ENCODE data around the gene MCM7.
"Not testable (repeated sequence)": the region's sequence is repeated elsewhere in the genome, so short reads cannot be mapped to it uniquely, and the experiment has no call there.

The MCM7 gene

GRCh38 chr7:100101016-100101862 is at the start of gene MCM7, which contains the start of gene AP4M1:
Gene MCM7, minus strand, starts transcription at chr7:100101397. Its CDS starts 103 bp downstream, at chr7:100101294.
Gene AP4M1, plus strand, starts transcription at chr7:100101643. Its CDS starts 72 bp downstream, at chr7:100101715.
- H3K4me3 ChIP-seq (ENCODE audit: low read length): peak within 1 kb of the TSS; percentile 88
- no peak for TF ChIP-seq ZNF274 (IDR thresholded peaks at IDR 0.05; ENCODE audit: low read depth, low read length)

GRCh38 chr7:100148559-100149328 is 47.5 kb upstream of the MCM7 start, which contains the start of gene LAMTOR4:
Gene LAMTOR4, plus strand, starts transcription at chr7:100148918. Its CDS starts 55 bp downstream, at chr7:100148973.
- peak within 1 kb of the TSS; percentile 82 for H3K4me3 ChIP-seq (ENCODE audit: low read length)
- TF ChIP-seq ZNF274 (IDR thresholded peaks at IDR 0.05; ENCODE audit: low read depth, low read length): no peak

GRCh38 chr7:100148225-100148558 is 47.0 kb upstream of the MCM7 start:
- H3K4me3 ChIP-seq (ENCODE audit: low read length): peak overlapping the region; percentile 17; the same call in 1 of the 2 replicates

GRCh38 chr7:100147278-100147677 is 46.1 kb upstream of the MCM7 start:
- no peak for TF ChIP-seq ZNF274 (IDR thresholded peaks at IDR 0.05; ENCODE audit: low read depth, low read length)
- H3K4me3 ChIP-seq (ENCODE audit: low read length): no peak overlapping the region

More at GRCh38 chr7:100148225-100148558, 47.0 kb upstream of the MCM7 start:
- TF ChIP-seq ZNF274 (IDR thresholded peaks at IDR 0.05; ENCODE audit: low read depth, low read length): no peak

GRCh38 chr7:100146350-100146749 is 45.2 kb upstream of the MCM7 start:
- H3K4me3 ChIP-seq (ENCODE audit: low read length): not testable (repeated sequence)

GRCh38 chr7:100142461-100142860 is 41.3 kb upstream of the MCM7 start:
- TF ChIP-seq ZNF274 (IDR thresholded peaks at IDR 0.05; ENCODE audit: low read depth, low read length): no peak
- no peak overlapping the region for H3K4me3 ChIP-seq (ENCODE audit: low read length)

- no peak for TF ChIP-seq ZNF274 (IDR thresholded peaks at IDR 0.05; ENCODE audit: low read depth, low read length)
- H3K4me3 ChIP-seq (ENCODE audit: low read length): no peak overlapping the region
These were observed 40.4 kb upstream of the MCM7 start for GRCh38 chr7:100141555-100141949.

- H3K4me3 ChIP-seq (ENCODE audit: low read length): no peak overlapping the region
- no peak for TF ChIP-seq ZNF274 (IDR thresholded peaks at IDR 0.05; ENCODE audit: low read depth, low read length)
These were observed 36.9 kb upstream of the MCM7 start for GRCh38 chr7:100137851-100138760.

GRCh38 chr7:100132697-100133151 is 31.5 kb upstream of the MCM7 start:
- no peak for TF ChIP-seq ZNF274 (IDR thresholded peaks at IDR 0.05; ENCODE audit: low read depth, low read length)
- H3K4me3 ChIP-seq (ENCODE audit: low read length): no peak overlapping the region

GRCh38 chr7:100132126-100132525 is 30.9 kb upstream of the MCM7 start:
- TF ChIP-seq ZNF274 (IDR thresholded peaks at IDR 0.05; ENCODE audit: low read depth, low read length): no peak
- no peak overlapping the region for H3K4me3 ChIP-seq (ENCODE audit: low read length)

GRCh38 chr7:100130608-100131453 is 29.6 kb upstream of the MCM7 start:
- TF ChIP-seq ZNF274 (IDR thresholded peaks at IDR 0.05; ENCODE audit: low read depth, low read length): no peak
- H3K4me3 ChIP-seq (ENCODE audit: low read length): no peak overlapping the region

- not testable (repeated sequence) for H3K4me3 ChIP-seq (ENCODE audit: low read length)
These were observed 29.0 kb upstream of the MCM7 start for GRCh38 chr7:100130220-100130607.

GRCh38 chr7:100128637-100128963 is 27.4 kb upstream of the MCM7 start:
- H3K4me3 ChIP-seq (ENCODE audit: low read length): no peak overlapping the region
- TF ChIP-seq ZNF274 (IDR thresholded peaks at IDR 0.05; ENCODE audit: low read depth, low read length): no peak
